ENCODE results near the gene MPO. TPM values are rescaled to one million over a fixed set of nuclear protein-coding genes. Genes with fewer than 3 reads are reported as not detected.

Gene MPO
- total RNA-seq, 1 experiment from 2014 or later, result 0.19 TPM

DNA sequence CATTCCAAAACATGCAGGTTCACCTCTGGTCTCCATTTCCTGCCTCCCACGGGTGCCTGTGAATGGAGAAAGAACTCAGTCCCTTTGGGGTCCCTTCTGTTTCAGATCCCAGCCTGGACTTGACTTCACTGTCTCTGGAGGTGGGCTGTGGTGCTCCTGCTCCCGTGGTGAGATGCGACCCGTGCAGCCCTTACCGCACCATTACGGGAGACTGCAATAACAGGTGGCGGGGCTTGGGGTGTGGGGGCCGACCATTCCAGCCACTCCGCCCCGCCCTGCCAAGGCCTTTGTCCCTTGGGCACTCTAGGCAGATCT, 31.8 kb downstream of the MPO start:
- Mint-ChIP-seq H3K4me3 (ENCODE audit: unreplicated experiment) (no peak overlapping the region), H3K4me1 (ENCODE audit: insufficient read depth, unreplicated experiment) (no peaks in the 10 kb centered on the region), H3K27ac (ENCODE audit: low read depth, unreplicated experiment) (no peak overlapping the region), H3K27me3 (ENCODE audit: insufficient read depth, unreplicated experiment) (peaks cover 63% of the 10 kb centered on the region), H3K36me3 (ENCODE audit: insufficient read depth, unreplicated experiment) (no peaks in the 10 kb centered on the region), H3K9me3 (ENCODE audit: unreplicated experiment) (no peaks in the 10 kb centered on the region)
- TF ChIP-seq, protein P1, sequence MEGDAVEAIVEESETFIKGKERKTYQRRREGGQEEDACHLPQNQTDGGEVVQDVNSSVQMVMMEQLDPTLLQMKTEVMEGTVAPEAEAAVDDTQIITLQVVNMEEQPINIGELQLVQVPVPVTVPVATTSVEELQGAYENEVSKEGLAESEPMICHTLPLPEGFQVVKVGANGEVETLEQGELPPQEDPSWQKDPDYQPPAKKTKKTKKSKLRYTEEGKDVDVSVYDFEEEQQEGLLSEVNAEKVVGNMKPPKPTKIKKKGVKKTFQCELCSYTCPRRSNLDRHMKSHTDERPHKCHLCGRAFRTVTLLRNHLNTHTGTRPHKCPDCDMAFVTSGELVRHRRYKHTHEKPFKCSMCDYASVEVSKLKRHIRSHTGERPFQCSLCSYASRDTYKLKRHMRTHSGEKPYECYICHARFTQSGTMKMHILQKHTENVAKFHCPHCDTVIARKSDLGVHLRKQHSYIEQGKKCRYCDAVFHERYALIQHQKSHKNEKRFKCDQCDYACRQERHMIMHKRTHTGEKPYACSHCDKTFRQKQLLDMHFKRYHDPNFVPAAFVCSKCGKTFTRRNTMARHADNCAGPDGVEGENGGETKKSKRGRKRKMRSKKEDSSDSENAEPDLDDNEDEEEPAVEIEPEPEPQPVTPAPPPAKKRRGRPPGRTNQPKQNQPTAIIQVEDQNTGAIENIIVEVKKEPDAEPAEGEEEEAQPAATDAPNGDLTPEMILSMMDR (IDR thresholded peaks at IDR 0.05; ENCODE audit: unreplicated experiment), result no peak
- no TSS peak for BruUV-seq (replicated peaks)
- DNase-seq (ENCODE audit: unreplicated experiment), result no peak
- POLR2A ChIA-PET, result no interaction called here
- CTCF ChIA-PET, result interaction anchor here (2.1 kb wide), 1 partner anchor 9 kb away, joined by 4 read pairs; no protein-coding TSS in a partner anchor
- intact Hi-C loops (cut with micrococcal nuclease), result no loop called here

DNA sequence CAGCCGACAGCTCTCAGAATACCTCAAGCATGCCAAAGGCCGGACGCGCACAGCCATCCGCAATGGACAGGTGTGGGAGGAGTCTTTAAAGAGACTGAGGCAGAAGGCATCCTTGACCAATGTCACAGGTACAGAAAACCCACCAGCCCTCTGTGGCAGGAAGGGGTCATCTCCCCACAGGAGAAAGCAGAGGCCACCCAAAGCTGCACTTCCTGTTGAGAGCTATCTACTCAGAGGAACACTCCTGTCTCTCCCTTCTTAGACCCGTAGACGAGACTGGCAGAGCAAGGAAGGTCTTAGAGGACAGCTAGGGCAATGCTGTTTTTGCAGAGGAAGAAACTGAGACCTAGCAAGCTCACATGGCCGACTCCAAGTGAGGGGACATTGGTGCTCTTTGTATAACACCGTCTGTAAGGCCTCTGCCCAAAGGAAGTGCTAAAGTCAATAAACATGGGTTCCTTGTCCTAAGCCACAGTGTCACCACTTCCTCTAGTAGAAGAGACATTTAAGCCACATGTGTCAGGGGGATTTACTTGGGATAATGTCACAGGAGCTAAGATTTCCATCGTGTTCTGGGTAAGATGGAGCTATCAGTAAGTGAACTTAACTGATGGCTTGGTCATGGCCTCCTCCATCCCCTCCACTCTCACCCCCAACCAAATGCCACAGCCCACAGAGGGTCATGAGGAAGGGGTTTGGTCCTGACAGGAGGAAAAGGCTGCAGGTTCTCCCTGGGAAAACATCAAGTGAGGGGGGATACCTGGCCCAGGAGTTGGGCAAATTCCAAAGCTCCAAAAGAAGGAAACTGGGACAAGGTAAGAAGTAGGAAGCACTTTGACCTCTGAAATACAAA, 33.0 kb downstream of the MPO start:
- Mint-ChIP-seq H3K4me1 (ENCODE audit: insufficient read depth, unreplicated experiment) (no peaks in the 10 kb centered on the region), H3K27ac (ENCODE audit: low read depth, unreplicated experiment) (no peak overlapping the region), H3K36me3 (ENCODE audit: insufficient read depth, unreplicated experiment) (no peaks in the 10 kb centered on the region), H3K4me3 (ENCODE audit: unreplicated experiment) (no peak overlapping the region), H3K9me3 (ENCODE audit: unreplicated experiment) (no peaks in the 10 kb centered on the region), H3K27me3 (ENCODE audit: insufficient read depth, unreplicated experiment) (peaks cover 63% of the 10 kb centered on the region)
- ChIA-PET CTCF (interaction anchor here (0.6 to 2.1 kb wide), 4 partner anchors 10 to 537 kb away, joined by 3 to 4 read pairs (median 3); no protein-coding TSS in a partner anchor), POLR2A (interaction anchor here (0.7 kb wide), 1 partner anchor 11 kb away, joined by 4 read pairs; no protein-coding TSS in a partner anchor)
- BruUV-seq (replicated peaks), result no TSS peak
- intact Hi-C loops (cut with micrococcal nuclease), result no loop called here
- TF ChIP-seq, protein P1 (IDR thresholded peaks at IDR 0.05; ENCODE audit: unreplicated experiment), result no peak
- no peak for DNase-seq (ENCODE audit: unreplicated experiment)

DNA sequence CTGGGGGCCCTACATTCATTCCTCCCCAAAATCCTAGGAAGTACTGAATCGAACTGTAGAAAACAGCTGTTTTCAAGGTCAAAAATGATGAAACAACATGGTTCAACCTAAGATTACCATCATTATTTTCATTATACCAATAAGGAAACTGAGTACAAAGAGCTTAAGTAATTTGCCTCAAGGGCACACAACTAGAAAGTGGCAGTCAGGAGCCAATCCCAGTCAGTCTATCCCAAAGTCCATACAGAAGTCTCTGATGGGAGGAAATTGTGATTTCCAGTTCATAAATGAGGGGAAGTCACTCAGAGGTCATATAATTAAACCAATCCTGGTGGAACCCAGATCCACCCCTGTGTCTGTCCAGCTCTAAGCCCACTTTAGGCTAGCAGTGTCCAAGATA, 34.0 kb downstream of the MPO start:
- no peaks in the 10 kb centered on the region for H3K36me3 Mint-ChIP-seq (ENCODE audit: insufficient read depth, unreplicated experiment)
- ChIA-PET POLR2A (no interaction called here), CTCF (interaction anchor here (0.6 to 2.1 kb wide), 2 partner anchors 11 to 222 kb away, joined by 3 to 4 read pairs; no protein-coding TSS in a partner anchor)
- no peak overlapping the region for H3K4me3 Mint-ChIP-seq (ENCODE audit: unreplicated experiment)
- no peak overlapping the region for H3K27ac Mint-ChIP-seq (ENCODE audit: low read depth, unreplicated experiment)
- no peak for DNase-seq (ENCODE audit: unreplicated experiment)
- H3K9me3 Mint-ChIP-seq (ENCODE audit: unreplicated experiment), result no peaks in the 10 kb centered on the region
- TF ChIP-seq, protein P1 (IDR thresholded peaks at IDR 0.05; ENCODE audit: unreplicated experiment), result no peak
- no peaks in the 10 kb centered on the region for H3K4me1 Mint-ChIP-seq (ENCODE audit: insufficient read depth, unreplicated experiment)
- intact Hi-C loops (cut with micrococcal nuclease), result no loop called here
- peaks cover 63% of the 10 kb centered on the region for H3K27me3 Mint-ChIP-seq (ENCODE audit: insufficient read depth, unreplicated experiment)
- BruUV-seq (replicated peaks), result no TSS peak

DNA sequence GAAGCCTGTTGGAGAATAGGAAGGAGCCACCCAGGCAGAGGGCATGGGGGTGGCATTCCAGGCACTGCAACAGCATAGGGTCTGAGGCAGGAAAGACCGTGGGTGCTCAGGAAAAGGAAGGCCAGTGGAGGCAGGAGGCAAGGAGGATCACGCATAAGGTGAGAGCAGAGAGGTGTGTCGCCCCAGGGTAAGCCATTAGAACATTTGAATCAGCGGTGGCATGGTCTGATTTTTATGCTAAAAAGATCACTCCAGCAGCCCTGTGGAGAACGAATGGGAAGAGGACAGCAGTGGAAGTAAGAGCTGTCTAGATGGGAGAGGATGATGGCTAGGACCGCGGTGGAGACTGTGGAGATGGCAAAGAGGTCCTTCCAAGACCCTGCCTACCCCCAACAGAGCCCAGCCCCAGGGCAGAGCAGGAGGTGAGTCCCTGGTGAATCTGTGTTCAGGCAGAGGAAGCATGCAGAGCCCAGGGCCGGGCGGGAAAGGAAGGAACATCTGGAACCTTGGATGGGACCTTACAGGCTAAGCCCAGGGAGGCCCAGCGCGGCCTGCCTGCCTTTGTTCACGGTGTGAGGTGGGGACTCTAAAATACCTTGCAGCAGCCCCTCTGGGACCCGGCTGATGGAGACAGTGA, 34.5 kb downstream of the MPO start:
- TF ChIP-seq, protein P1 (IDR thresholded peaks at IDR 0.05; ENCODE audit: unreplicated experiment), result no peak
- Mint-ChIP-seq H3K36me3 (ENCODE audit: insufficient read depth, unreplicated experiment) (no peaks in the 10 kb centered on the region), H3K4me3 (ENCODE audit: unreplicated experiment) (no peak overlapping the region), H3K27ac (ENCODE audit: low read depth, unreplicated experiment) (no peak overlapping the region), H3K9me3 (ENCODE audit: unreplicated experiment) (no peaks in the 10 kb centered on the region), H3K4me1 (ENCODE audit: insufficient read depth, unreplicated experiment) (no peaks in the 10 kb centered on the region), H3K27me3 (ENCODE audit: insufficient read depth, unreplicated experiment) (peaks cover 63% of the 10 kb centered on the region)
- BruUV-seq (replicated peaks), result no TSS peak
- ChIA-PET POLR2A (no interaction called here), CTCF (no interaction called here)
- intact Hi-C loops (cut with micrococcal nuclease), result no loop called here
- DNase-seq (ENCODE audit: unreplicated experiment), result no peak

All from MCF 10A (cell line).